ENCODE measurements around the gene KCNN2. TPM values are rescaled to one million over a fixed set of nuclear protein-coding genes. Genes with fewer than 3 reads are reported as not detected.

The KCNN2 gene
- total RNA-seq, 2 experiments from 2014 or later = not detected

DNA sequence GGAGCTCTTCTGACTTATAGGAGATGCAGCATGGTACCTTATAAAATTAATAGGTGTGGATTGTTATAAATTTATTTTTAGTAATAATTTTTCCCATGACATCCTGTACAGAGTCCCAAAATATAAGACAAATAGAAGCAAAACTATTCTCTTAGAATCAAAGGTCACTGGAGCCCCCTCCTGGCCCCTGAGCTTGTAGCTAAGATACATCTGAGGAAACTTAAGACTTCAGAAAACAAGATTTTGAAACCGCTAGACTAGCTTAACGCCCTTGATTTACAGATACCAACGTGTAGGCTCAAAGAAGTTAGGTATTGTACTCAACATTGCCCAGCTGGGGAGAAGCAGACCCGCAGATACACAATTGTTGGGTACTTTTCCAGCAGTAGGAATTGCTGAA lies 45.7 kb upstream of the KCNN2 start:
- Mint-ChIP-seq H3K36me3 (ENCODE audit: low read depth) (no peaks in the 10 kb centered on the region), H3K4me1 (ENCODE audit: low read depth) (no peaks in the 10 kb centered on the region), H3K27me3 (no peaks in the 10 kb centered on the region), H3K4me3 (no peak overlapping the region), H3K9me3 (no peaks in the 10 kb centered on the region), H3K27ac (no peak overlapping the region)
- intact Hi-C loops (cut with DNase I, micrococcal nuclease) = no loop called here
- Histone ChIP-seq H3K36me3 (ENCODE audit: insufficient read depth, low read length) (no peaks in the 10 kb centered on the region), H3K27me3 (ENCODE audit: control insufficient read depth in 1 of 2, insufficient read depth in 2 of 2, low read length in 2 of 2) (no peaks in the 10 kb centered on the region), H3K4me1 (ENCODE audit: insufficient read depth, low read length) (no peaks in the 10 kb centered on the region), H3K9me3 (ENCODE audit: control insufficient read depth in 1 of 2, insufficient read depth in 1 of 2, low read length in 2 of 2) (no peaks in the 10 kb centered on the region), H3K4me3 (ENCODE audit: low read length) (no peak overlapping the region), H3K27ac (ENCODE audit: low read depth in 1 of 2, low read length in 2 of 2) (no peak overlapping the region)
- ChIA-PET CTCF (no interaction called here), POLR2A (no interaction called here)
- no peak for DNase-seq
- no peak for ATAC-seq (ENCODE audit: poor library complexity)
- TF ChIP-seq, protein P1, sequence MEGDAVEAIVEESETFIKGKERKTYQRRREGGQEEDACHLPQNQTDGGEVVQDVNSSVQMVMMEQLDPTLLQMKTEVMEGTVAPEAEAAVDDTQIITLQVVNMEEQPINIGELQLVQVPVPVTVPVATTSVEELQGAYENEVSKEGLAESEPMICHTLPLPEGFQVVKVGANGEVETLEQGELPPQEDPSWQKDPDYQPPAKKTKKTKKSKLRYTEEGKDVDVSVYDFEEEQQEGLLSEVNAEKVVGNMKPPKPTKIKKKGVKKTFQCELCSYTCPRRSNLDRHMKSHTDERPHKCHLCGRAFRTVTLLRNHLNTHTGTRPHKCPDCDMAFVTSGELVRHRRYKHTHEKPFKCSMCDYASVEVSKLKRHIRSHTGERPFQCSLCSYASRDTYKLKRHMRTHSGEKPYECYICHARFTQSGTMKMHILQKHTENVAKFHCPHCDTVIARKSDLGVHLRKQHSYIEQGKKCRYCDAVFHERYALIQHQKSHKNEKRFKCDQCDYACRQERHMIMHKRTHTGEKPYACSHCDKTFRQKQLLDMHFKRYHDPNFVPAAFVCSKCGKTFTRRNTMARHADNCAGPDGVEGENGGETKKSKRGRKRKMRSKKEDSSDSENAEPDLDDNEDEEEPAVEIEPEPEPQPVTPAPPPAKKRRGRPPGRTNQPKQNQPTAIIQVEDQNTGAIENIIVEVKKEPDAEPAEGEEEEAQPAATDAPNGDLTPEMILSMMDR (IDR thresholded peaks at IDR 0.05) = no peak

DNA sequence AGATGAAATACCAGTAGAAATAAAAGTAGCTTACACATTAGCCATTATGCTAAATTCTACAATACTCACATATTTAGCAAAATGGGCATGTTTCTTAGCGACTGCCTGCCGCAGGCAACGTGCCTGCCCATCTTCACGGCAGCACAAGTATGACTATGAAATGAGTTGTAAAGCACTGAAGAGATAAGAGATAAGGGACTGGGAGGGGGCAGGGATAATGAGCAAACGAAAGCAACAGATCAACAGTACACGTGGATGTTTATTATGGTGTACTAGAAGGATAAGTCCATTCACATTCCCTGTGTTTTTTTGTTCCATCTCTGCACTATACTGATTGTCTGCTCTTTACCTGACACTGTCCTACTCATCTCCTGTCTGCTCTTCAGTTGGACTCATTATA lies 44.1 kb upstream of the KCNN2 start:
- Mint-ChIP-seq H3K36me3 (ENCODE audit: low read depth) (no peaks in the 10 kb centered on the region), H3K4me3 (no peak overlapping the region), H3K9me3 (no peaks in the 10 kb centered on the region), H3K4me1 (ENCODE audit: low read depth) (no peaks in the 10 kb centered on the region), H3K27me3 (no peaks in the 10 kb centered on the region), H3K27ac (no peak overlapping the region)
- Histone ChIP-seq H3K27ac (ENCODE audit: low read depth in 1 of 2, low read length in 2 of 2) (no peak overlapping the region), H3K4me3 (ENCODE audit: low read length) (no peak overlapping the region), H3K4me1 (ENCODE audit: insufficient read depth, low read length) (no peaks in the 10 kb centered on the region), H3K36me3 (ENCODE audit: insufficient read depth, low read length) (no peaks in the 10 kb centered on the region), H3K27me3 (ENCODE audit: control insufficient read depth in 1 of 2, insufficient read depth in 2 of 2, low read length in 2 of 2) (no peaks in the 10 kb centered on the region), H3K9me3 (ENCODE audit: control insufficient read depth in 1 of 2, insufficient read depth in 1 of 2, low read length in 2 of 2) (no peaks in the 10 kb centered on the region)
- ATAC-seq (ENCODE audit: poor library complexity) = no peak
- TF ChIP-seq, protein P1 (IDR thresholded peaks at IDR 0.05) = no peak
- intact Hi-C loops (cut with DNase I, micrococcal nuclease) = no loop called here
- ChIA-PET CTCF (no interaction called here), POLR2A (no interaction called here)
- DNase-seq = no peak

DNA sequence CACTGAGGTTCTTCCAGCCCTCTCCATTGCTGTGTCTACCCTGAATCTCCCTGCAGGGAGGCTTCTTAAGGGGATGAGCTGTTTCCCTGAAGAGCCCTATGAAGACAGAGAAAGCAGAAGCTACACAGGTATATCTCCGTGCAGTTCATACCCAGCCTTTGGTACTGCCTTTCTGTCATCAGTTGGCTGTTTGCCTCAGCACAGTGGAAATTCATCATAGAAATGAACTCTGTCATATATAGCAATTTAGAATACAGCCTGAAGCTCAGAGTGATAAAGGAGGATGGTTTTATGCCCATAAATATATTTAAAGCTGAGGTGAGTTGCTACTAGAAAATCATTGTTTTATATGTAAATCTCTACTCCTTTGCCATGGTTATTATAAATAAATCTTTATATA lies 42.6 kb upstream of the KCNN2 start:
- Mint-ChIP-seq H3K27ac (no peak overlapping the region), H3K36me3 (ENCODE audit: low read depth) (no peaks in the 10 kb centered on the region), H3K27me3 (no peaks in the 10 kb centered on the region), H3K4me1 (ENCODE audit: low read depth) (no peaks in the 10 kb centered on the region), H3K9me3 (no peaks in the 10 kb centered on the region), H3K4me3 (no peak overlapping the region)
- no peak overlapping the region for H3K27ac ChIP-seq (ENCODE audit: low read depth in 1 of 2, low read length in 2 of 2)
- H3K4me1 ChIP-seq (ENCODE audit: insufficient read depth, low read length) = no peaks in the 10 kb centered on the region
- H3K9me3 ChIP-seq (ENCODE audit: control insufficient read depth in 1 of 2, insufficient read depth in 1 of 2, low read length in 2 of 2) = no peaks in the 10 kb centered on the region
- no peak overlapping the region for H3K4me3 ChIP-seq (ENCODE audit: low read length)
- ChIA-PET POLR2A (no interaction called here), CTCF (no interaction called here)
- TF ChIP-seq, protein P1 (IDR thresholded peaks at IDR 0.05) = no peak
- H3K27me3 ChIP-seq (ENCODE audit: control insufficient read depth in 1 of 2, insufficient read depth in 2 of 2, low read length in 2 of 2) = no peaks in the 10 kb centered on the region
- no peaks in the 10 kb centered on the region for H3K36me3 ChIP-seq (ENCODE audit: insufficient read depth, low read length)
- no peak for ATAC-seq (ENCODE audit: poor library complexity)
- intact Hi-C loops (cut with DNase I, micrococcal nuclease) = no loop called here
- no peak for DNase-seq

Data from CD4-positive, alpha-beta T cell (primary cell).